Hepatocyte (in vitro differentiated cells): ENCODE measurements around the gene TRIP12. TPM values are rescaled to one million over a fixed set of nuclear protein-coding genes. Genes with fewer than 3 reads are reported as not detected.
A peak's percentile ranks its signal among the peaks of the same experiment; 100 is the strongest.

Experiments used
- DNase-seq: peaks from one replicate; pipeline ENCODE4 v3.0.0-alpha.2; 2016; ENCODE audit warnings: low spot score
- H2AFZ ChIP-seq: fragments of 200-600 bp; sonication (generic); 2 replicates; pipeline ENCODE4 v1.6.0; 2016; ENCODE audit warnings: antibody characterized with exemption, mild to moderate bottlenecking
- H3K27ac ChIP-seq: fragments of 200-600 bp; sonication (generic); 2 replicates; pipeline ENCODE4 v1.5.1; 2016; ENCODE audit warnings: mild to moderate bottlenecking
- H3K27me3 ChIP-seq: fragments of 200-600 bp; sonication (generic); 2 replicates; pipeline ENCODE4 v1.6.1; 2016
- H3K36me3 ChIP-seq: fragments of 200-600 bp; sonication (generic); replicated peaks from 2 replicates; pipeline ENCODE4 v1.5.1; 2016; ENCODE audit warnings: low read depth; ENCODE audit not compliant: insufficient read depth
- H3K4me1 ChIP-seq: fragments of 200-600 bp; sonication (generic); 2 replicates; pipeline ENCODE4 v1.5.1; 2016; ENCODE audit warnings: mild to moderate bottlenecking, moderate library complexity; ENCODE audit not compliant: insufficient read depth
- H3K4me2 ChIP-seq: fragments of 200-600 bp; sonication (generic); 2 replicates; pipeline ENCODE4 v1.6.0; 2016
- H3K4me3 ChIP-seq: fragments of 200-600 bp; sonication (generic); 2 replicates; pipeline ENCODE4 v1.5.1; 2016; ENCODE audit warnings: mild to moderate bottlenecking
- H3K79me2 ChIP-seq: fragments of 200-600 bp; sonication (generic); 2 replicates; pipeline ENCODE4 v1.6.0; 2017; ENCODE audit warnings: mild to moderate bottlenecking
- H3K9me2 ChIP-seq: fragments of 200-600 bp; sonication (generic); replicated peaks from 2 replicates; pipeline ENCODE4 v1.6.0; 2017; ENCODE audit warnings: mild to moderate bottlenecking; ENCODE audit not compliant: insufficient read depth
- H3K9me3 ChIP-seq: fragments of 200-600 bp; sonication (generic); 2 replicates; pipeline ENCODE4 v1.5.1; 2016; ENCODE audit warnings: low read depth, mild to moderate bottlenecking
- H4K20me1 ChIP-seq: fragments of 200-600 bp; sonication (generic); 2 replicates; pipeline ENCODE4 v1.6.0; 2016; ENCODE audit warnings: mild to moderate bottlenecking; ENCODE audit not compliant: insufficient read depth, poor library complexity, severe bottlenecking
- CTCF ChIP-seq: fragments of 200-600 bp; sonication (generic); IDR thresholded peaks from 2 replicates; pipeline ENCODE4 v1.5.1; 2016; ENCODE audit warnings: antibody characterized with exemption, mild to moderate bottlenecking; ENCODE audit not compliant: poor library complexity
- EZH2 ChIP-seq: fragments of 200-600 bp; sonication (generic); IDR thresholded peaks from 2 replicates; pipeline ENCODE4 v1.6.1; 2016; ENCODE audit warnings: antibody characterized with exemption, mild to moderate bottlenecking, borderline replicate concordance
- EZH2phosphoT487 ChIP-seq: fragments of 200-600 bp; sonication (generic); IDR thresholded peaks from one replicate; pipeline ENCODE4 v1.6.1; 2018; ENCODE audit warnings: antibody characterized with exemption, mild to moderate bottlenecking, low read depth, moderate library complexity; ENCODE audit not compliant: unreplicated experiment, severe bottlenecking
- WGBS: methylation state at CpG from one replicate; pipeline ENCODE4 v1.1.6; 2016; ENCODE audit warnings: low lambda C conversion rate; ENCODE audit errors: missing lambda C conversion rate; 5-methylcytosine and 5-hydroxymethylcytosine counted together
- polyA plus RNA-seq: library from polyadenylated mRNA; unstranded; fragments of >200 nt; fragmentation: Nextera tagmentation; extraction: Ambion mirVana; gene quantifications from 2 replicates; pipeline ENCODE4 v1.2.1, GENCODE V29; 2016
- total RNA-seq: library from RNA; depleted of rRNA; stranded (reverse); fragments of >200 nt; gene quantifications from 2 replicates; pipeline ENCODE4 v1.2.3, GENCODE V29; 2014

Gene TRIP12
- total and polyA plus RNA-seq, 2 experiments from 2014 or later: 40.7 to 136 TPM

GRCh38 chr2:229780856-229781773 lies 140.7 kb downstream of the TRIP12 start:
- H3K27me3 ChIP-seq: no peaks in the 10 kb centered on the region
- H3K27ac ChIP-seq: no peak overlapping the region
- TF ChIP-seq EZH2: no peak
- TF ChIP-seq CTCF: peak; percentile 82
- H3K4me2 ChIP-seq: no peak overlapping the region
- peaks cover 2% of the 10 kb centered on the region for H3K79me2 ChIP-seq
- no peaks in the 10 kb centered on the region for H3K9me3 ChIP-seq
- H3K36me3 ChIP-seq: peaks cover 3% of the 10 kb centered on the region
- H4K20me1 ChIP-seq: peaks cover 5% of the 10 kb centered on the region
- no peak overlapping the region for H2AFZ ChIP-seq
- DNase-seq: peak; percentile 39
- H3K4me1 ChIP-seq: no peaks in the 10 kb centered on the region
- no peak overlapping the region for H3K4me3 ChIP-seq
- no peaks in the 10 kb centered on the region for H3K9me2 ChIP-seq

- TF ChIP-seq CTCF (no peak), EZH2phosphoT487 (no peak), EZH2 (no peak)
- no peak overlapping the region for H3K27ac ChIP-seq
- H3K4me3 ChIP-seq: no peak overlapping the region
- H3K9me3 ChIP-seq: no peaks in the 10 kb centered on the region
- no peaks in the 10 kb centered on the region for H3K27me3 ChIP-seq
- peaks cover 5% of the 10 kb centered on the region for H4K20me1 ChIP-seq
- H2AFZ ChIP-seq: no peak overlapping the region
- H3K79me2 ChIP-seq: peaks cover 2% of the 10 kb centered on the region
- no peak overlapping the region for H3K4me2 ChIP-seq
- no peaks in the 10 kb centered on the region for H3K4me1 ChIP-seq
- no peaks in the 10 kb centered on the region for H3K9me2 ChIP-seq
- DNase-seq: no peak
- peaks cover 3% of the 10 kb centered on the region for H3K36me3 ChIP-seq
- 83% methylated on average over 3 of the region's 3 CpGs for WGBS
Measured at GRCh38 chr2:229779650-229780049, 142.2 kb downstream of the TRIP12 start.

- WGBS: 95% methylated on average over 3 of the region's 3 CpGs
- H3K27ac ChIP-seq: no peak overlapping the region
Measured at GRCh38 chr2:229777716-229778115, 144.1 kb downstream of the TRIP12 start.

More at GRCh38 chr2:229777716-229778115, 144.1 kb downstream of the TRIP12 start:
- no peak for TF ChIP-seq EZH2phosphoT487
- TF ChIP-seq CTCF: no peak
- no peak for TF ChIP-seq EZH2
- H3K9me2 ChIP-seq: no peaks in the 10 kb centered on the region
- H3K36me3 ChIP-seq: peaks cover 3% of the 10 kb centered on the region
- no peaks in the 10 kb centered on the region for H3K9me3 ChIP-seq
- H3K79me2 ChIP-seq: peaks cover 2% of the 10 kb centered on the region
- H3K4me1 ChIP-seq: no peaks in the 10 kb centered on the region
- no peaks in the 10 kb centered on the region for H3K27me3 ChIP-seq
- DNase-seq: no peak
- no peak overlapping the region for H3K4me3 ChIP-seq
- peaks cover 5% of the 10 kb centered on the region for H4K20me1 ChIP-seq
- H3K4me2 ChIP-seq: no peak overlapping the region
- H2AFZ ChIP-seq: no peak overlapping the region
